SK-N-SH treated with all-trans-retinoic acid at 6 μM for 48 hours (cell line): ENCODE data around the gene R3HDM2.

Source experiments
- ARNTL ChIP-seq: fragments of 450-650 bp; formaldehyde crosslinking; IDR thresholded peaks from 2 replicates; pipeline ENCODE4 v1.5.0; 2020; ENCODE audit warnings: low read depth, mild to moderate bottlenecking, moderate library complexity, borderline replicate concordance
- ESRRG ChIP-seq: fragments of 250-450 bp; sonication (Bioruptor Pico); IDR thresholded peaks from 2 replicates; pipeline ENCODE4 v1.6.1; 2021; ENCODE audit warnings: mild to moderate bottlenecking
- GLIS3 ChIP-seq: fragments of 250-450 bp; sonication (Bioruptor Pico); IDR thresholded peaks from 2 replicates; pipeline ENCODE4 v1.5.0; 2020; ENCODE audit warnings: mild to moderate bottlenecking, moderate library complexity
- ISL1 ChIP-seq: fragments of 250-450 bp; sonication (Bioruptor Pico); IDR thresholded peaks from 2 replicates; pipeline ENCODE4 v2.1.2; 2022; ENCODE audit warnings: mild to moderate bottlenecking, moderate library complexity
- PATZ1 ChIP-seq: fragments of 250-450 bp; sonication (Bioruptor Pico); IDR thresholded peaks from 2 replicates; pipeline ENCODE4 v1.8.0; 2020; ENCODE audit warnings: mild to moderate bottlenecking, moderate library complexity, borderline replicate concordance
- POU6F1 ChIP-seq: fragments of 250-450 bp; sonication (Bioruptor Pico); IDR thresholded peaks from 2 replicates; pipeline ENCODE4 v1.8.0; 2021; ENCODE audit warnings: low read depth, mild to moderate bottlenecking, moderate library complexity, borderline replicate concordance
- RARB ChIP-seq: fragments of 250-450 bp; sonication (Bioruptor Pico); IDR thresholded peaks from 2 replicates; pipeline ENCODE4 v1.8.0; 2021; ENCODE audit warnings: mild to moderate bottlenecking, moderate library complexity
- TCF4 ChIP-seq: fragments of 250-450 bp; sonication (Bioruptor Pico); IDR thresholded peaks from 2 replicates; pipeline ENCODE4 v1.8.0; 2021; ENCODE audit warnings: mild to moderate bottlenecking, moderate library complexity, borderline replicate concordance
- ZC3H10 ChIP-seq: fragments of 250-450 bp; sonication (Bioruptor Pico); IDR thresholded peaks from 2 replicates; pipeline ENCODE4 v1.5.1; 2021; ENCODE audit warnings: mild to moderate bottlenecking, moderate library complexity
- ZFP3 ChIP-seq: fragments of 250-450 bp; sonication (Bioruptor Pico); IDR thresholded peaks from 2 replicates; pipeline ENCODE4 v1.5.0; 2020; ENCODE audit warnings: mild to moderate bottlenecking, moderate library complexity
- ZFP30 ChIP-seq: fragments of 450-650 bp; formaldehyde crosslinking; IDR thresholded peaks from 2 replicates; pipeline ENCODE4 v1.5.0; 2022; ENCODE audit warnings: mild to moderate bottlenecking, moderate library complexity
- TF ChIP-seq, protein P1 (sequence below): fragments of 250-450 bp; sonication (Bioruptor Pico); IDR thresholded peaks from 2 replicates; pipeline ENCODE4 v1.5.0; 2020; ENCODE audit warnings: mild to moderate bottlenecking, moderate library complexity

DNA sequence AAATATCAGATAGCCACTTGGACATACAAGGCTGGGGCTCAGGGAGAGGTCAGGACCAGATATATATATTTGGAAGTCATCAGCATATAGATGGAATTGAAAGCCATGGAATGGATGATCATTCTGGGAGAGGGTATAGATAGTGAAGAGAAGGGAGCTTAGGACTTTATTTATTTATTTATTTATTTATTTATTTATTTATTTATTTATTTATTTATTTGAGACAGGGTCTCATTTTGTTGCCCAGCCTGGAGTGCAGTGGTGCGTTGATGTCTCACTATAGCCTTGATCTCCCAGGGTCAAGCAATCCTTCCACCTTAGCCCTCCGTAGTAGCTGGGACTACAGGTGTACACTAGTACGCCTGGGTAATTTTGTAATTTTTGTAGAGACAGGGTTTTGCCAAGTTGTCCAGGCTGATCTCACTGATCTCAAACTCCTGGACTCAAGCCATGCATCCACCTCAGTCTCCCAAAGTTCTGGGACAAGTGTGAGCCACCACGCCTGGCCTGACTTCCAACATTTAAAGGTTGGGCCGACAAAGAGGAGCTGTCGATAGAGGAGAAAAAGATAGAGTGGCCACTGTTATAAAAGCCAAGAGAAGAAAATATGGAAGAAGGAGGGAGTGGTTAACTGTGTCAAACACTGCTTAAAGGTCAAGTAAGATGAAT lies 15.6 kb upstream of the R3HDM2 start:
- TF ChIP-seq ZC3H10 (CRISPR knock-in tag) (no peak), ARNTL (CRISPR knock-in tag) (no peak), ESRRG (no peak), ZFP3 (CRISPR knock-in tag) (no peak), ZFP30 (CRISPR knock-in tag) (no peak), PATZ1 (CRISPR knock-in tag) (no peak), TCF4 (no peak), GLIS3 (CRISPR knock-in tag) (no peak), POU6F1 (CRISPR knock-in tag) (no peak), RARB (no peak), ISL1 (no peak)
- TF ChIP-seq, protein P1, sequence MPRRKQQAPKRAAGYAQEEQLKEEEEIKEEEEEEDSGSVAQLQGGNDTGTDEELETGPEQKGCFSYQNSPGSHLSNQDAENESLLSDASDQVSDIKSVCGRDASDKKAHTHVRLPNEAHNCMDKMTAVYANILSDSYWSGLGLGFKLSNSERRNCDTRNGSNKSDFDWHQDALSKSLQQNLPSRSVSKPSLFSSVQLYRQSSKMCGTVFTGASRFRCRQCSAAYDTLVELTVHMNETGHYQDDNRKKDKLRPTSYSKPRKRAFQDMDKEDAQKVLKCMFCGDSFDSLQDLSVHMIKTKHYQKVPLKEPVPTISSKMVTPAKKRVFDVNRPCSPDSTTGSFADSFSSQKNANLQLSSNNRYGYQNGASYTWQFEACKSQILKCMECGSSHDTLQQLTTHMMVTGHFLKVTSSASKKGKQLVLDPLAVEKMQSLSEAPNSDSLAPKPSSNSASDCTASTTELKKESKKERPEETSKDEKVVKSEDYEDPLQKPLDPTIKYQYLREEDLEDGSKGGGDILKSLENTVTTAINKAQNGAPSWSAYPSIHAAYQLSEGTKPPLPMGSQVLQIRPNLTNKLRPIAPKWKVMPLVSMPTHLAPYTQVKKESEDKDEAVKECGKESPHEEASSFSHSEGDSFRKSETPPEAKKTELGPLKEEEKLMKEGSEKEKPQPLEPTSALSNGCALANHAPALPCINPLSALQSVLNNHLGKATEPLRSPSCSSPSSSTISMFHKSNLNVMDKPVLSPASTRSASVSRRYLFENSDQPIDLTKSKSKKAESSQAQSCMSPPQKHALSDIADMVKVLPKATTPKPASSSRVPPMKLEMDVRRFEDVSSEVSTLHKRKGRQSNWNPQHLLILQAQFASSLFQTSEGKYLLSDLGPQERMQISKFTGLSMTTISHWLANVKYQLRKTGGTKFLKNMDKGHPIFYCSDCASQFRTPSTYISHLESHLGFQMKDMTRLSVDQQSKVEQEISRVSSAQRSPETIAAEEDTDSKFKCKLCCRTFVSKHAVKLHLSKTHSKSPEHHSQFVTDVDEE = no peak
